Measurements from ENCODE around the gene KDM4C. TPM values are rescaled to one million over a fixed set of nuclear protein-coding genes. Genes with fewer than 3 reads are reported as not detected.

Gene KDM4C
- total and polyA plus RNA-seq, 12 donors = 6.1 to 18.2 (median 14.6) TPM

GRCh38 chr9:7154650-7155049, 396.9 kb downstream of the KDM4C start:
- no peak for TF ChIP-seq CTCF (IDR thresholded peaks at IDR 0.05)
- DNase-seq = no peak
- Histone ChIP-seq H3K27me3 (no peaks in the 10 kb centered on the region), H3K36me3 (no peaks in the 10 kb centered on the region), H3K4me3 (no peak overlapping the region), H3K27ac (no peak overlapping the region), H3K4me1 (peaks cover 0 to 36% (median 12%) of the 10 kb centered on the region in 9 donors), H3K9me3 (peaks cover 0 to 9% (median 0%) of the 10 kb centered on the region in 11 donors)
- intact Hi-C loops (cut with DNase I) = no loop called here
- ATAC-seq = peak in 2 of 8 donors; percentile 14 to 41
- 59 to 64% methylated on average over 4 of the region's 4 CpGs for WGBS, 2 donors

- intact Hi-C loops (cut with DNase I) = loop anchor here in 1 of 10 donors (10.0 kb wide), 1 partner anchor 257 kb away; no protein-coding TSS in a partner anchor
- H3K4me3 ChIP-seq = no peak overlapping the region
- peak in 1 of 9 donors; percentile 24 for TF ChIP-seq CTCF (IDR thresholded peaks at IDR 0.05)
- peaks cover 0 to 19% (median 6%) of the 10 kb centered on the region in 9 donors for H3K36me3 ChIP-seq
- 25 to 41% methylated on average over 2 of the region's 2 CpGs for WGBS, 2 donors
- H3K9me3 ChIP-seq = no peaks in the 10 kb centered on the region
- peaks cover 0 to 5% (median 0%) of the 10 kb centered on the region in 9 donors for H3K4me1 ChIP-seq
- DNase-seq (no peak), ATAC-seq (peak in 2 of 8 donors; percentile 49 to 70)
- no peaks in the 10 kb centered on the region for H3K27me3 ChIP-seq
- no peak overlapping the region for H3K27ac ChIP-seq
These were observed 403.7 kb downstream of the KDM4C start for GRCh38 chr9:7161469-7161868.

GRCh38 chr9:7163932-7164331, 406.2 kb downstream of the KDM4C start:
- intact Hi-C loops (cut with DNase I) = loop anchor here in 1 of 10 donors (10.0 kb wide), 1 partner anchor 259 kb away; no protein-coding TSS in a partner anchor
- no peak for ATAC-seq
- no peak for DNase-seq
- no peak for TF ChIP-seq CTCF (IDR thresholded peaks at IDR 0.05)
- H3K9me3 ChIP-seq = no peaks in the 10 kb centered on the region
- H3K4me1 ChIP-seq = peaks cover 0 to 5% (median 0%) of the 10 kb centered on the region in 9 donors
- H3K27ac ChIP-seq = no peak overlapping the region
- H3K4me3 ChIP-seq = no peak overlapping the region
- peaks cover 0 to 29% (median 6%) of the 10 kb centered on the region in 9 donors for H3K36me3 ChIP-seq
- no peaks in the 10 kb centered on the region for H3K27me3 ChIP-seq
- WGBS, 2 donors = 39 to 55% methylated on average over 1 of the region's 1 CpG

GRCh38 chr9:7164440-7165330, 406.9 kb downstream of the KDM4C start:
- intact Hi-C loops (cut with DNase I) = loop anchor here in 1 of 10 donors (10.0 kb wide), 1 partner anchor 260 kb away; no protein-coding TSS in a partner anchor
- Histone ChIP-seq H3K27ac (no peak overlapping the region), H3K36me3 (peaks cover 0 to 35% (median 6%) of the 10 kb centered on the region in 9 donors), H3K4me3 (no peak overlapping the region), H3K27me3 (no peaks in the 10 kb centered on the region), H3K9me3 (no peaks in the 10 kb centered on the region), H3K4me1 (peaks cover 0 to 5% (median 0%) of the 10 kb centered on the region in 9 donors)
- WGBS, 2 donors = 80 to 88% methylated on average over 13 of the region's 13 CpGs
- no peak for DNase-seq
- no peak for ATAC-seq
- no peak for TF ChIP-seq CTCF (IDR thresholded peaks at IDR 0.05)
